ENCODE measurements around the gene MYL4.

DNA sequence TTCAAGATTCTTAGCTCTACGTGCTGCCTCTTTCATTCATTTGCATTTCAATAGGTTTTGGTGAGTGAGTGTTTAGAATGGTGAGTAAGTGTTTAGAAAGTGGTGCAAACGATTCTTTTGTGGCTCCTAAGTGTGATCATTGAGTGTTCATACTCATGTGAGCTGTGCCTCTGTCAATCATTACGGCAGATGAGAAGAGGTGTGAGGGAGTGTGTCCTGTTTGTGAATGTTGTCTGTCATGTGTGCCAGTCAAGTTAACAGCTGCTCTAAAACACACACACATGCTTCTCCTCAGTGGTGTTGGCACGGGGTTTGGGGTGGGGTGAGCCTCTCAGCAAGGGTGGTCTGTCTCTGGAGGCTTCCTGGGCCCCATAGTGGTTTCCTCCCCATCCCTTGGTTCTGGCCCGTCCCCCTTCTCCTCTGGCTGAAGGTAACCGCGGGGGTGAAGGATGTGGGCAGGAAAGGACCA is 11.4 kb downstream of the MYL4 start:
- TF ChIP-seq CTCF (conservative IDR thresholded peaks at IDR 0.05; ENCODE audit: low read depth, low read length): no peak
- no peak for TF ChIP-seq EZH2 (IDR thresholded peaks at IDR 0.05; ENCODE audit: low read length, unreplicated experiment)
- no peak for TF ChIP-seq EZH2phosphoT487 (IDR thresholded peaks at IDR 0.05; ENCODE audit: borderline replicate concordance, low read length)

All from PC-3 (cell line).